Brain microvascular endothelial cell (primary cell): ENCODE data around the gene KIDINS220.

Source experiments
- DNase-seq: peaks from one replicate; pipeline ENCODE4 v3.0.0-alpha.2; 2020
- H3K27ac ChIP-seq: fragments of 250-450 bp; sonication (Bioruptor Pico); 2 replicates; pipeline ENCODE4 v1.5.1; 2020; ENCODE audit warnings: mild to moderate bottlenecking, moderate library complexity
- H3K27me3 ChIP-seq: fragments of 250-450 bp; sonication (Bioruptor Pico); replicated peaks from 2 replicates; pipeline ENCODE4 v1.5.1; 2020; ENCODE audit warnings: mild to moderate bottlenecking
- H3K36me3 ChIP-seq: fragments of 250-450 bp; sonication (Bioruptor Pico); replicated peaks from 2 replicates; pipeline ENCODE4 v1.5.1; 2020; ENCODE audit warnings: mild to moderate bottlenecking
- H3K4me3 ChIP-seq: 2 replicates; pipeline ENCODE4 v1.5.1; 2011; ENCODE audit warnings: low read depth, mild to moderate bottlenecking, control low read depth, low read length, moderate library complexity
- in situ Hi-C: cut with HindIII; loops from 2 replicates; pipeline ENCODE4 v1.10.0; 2017; ENCODE audit warnings: low sequenced_read_pairs, low pct_ligation_motif_present
- TF ChIP-seq, protein P1 (sequence below): IDR thresholded peaks from 2 replicates; pipeline ENCODE4 v1.5.1; 2011; ENCODE audit warnings: low read depth, mild to moderate bottlenecking, moderate library complexity, low read length, control low read depth, inconsistent platforms; ENCODE audit errors: missing control alignments

KIDINS220 gene

GRCh38 chr2:8882094-8882493 is 44.7 kb upstream of the KIDINS220 start:
- Histone ChIP-seq H3K27ac (no peak overlapping the region), H3K27me3 (no peaks in the 10 kb centered on the region), H3K36me3 (peaks cover 4% of the 10 kb centered on the region), H3K4me3 (no peak overlapping the region)
- TF ChIP-seq, protein P1, sequence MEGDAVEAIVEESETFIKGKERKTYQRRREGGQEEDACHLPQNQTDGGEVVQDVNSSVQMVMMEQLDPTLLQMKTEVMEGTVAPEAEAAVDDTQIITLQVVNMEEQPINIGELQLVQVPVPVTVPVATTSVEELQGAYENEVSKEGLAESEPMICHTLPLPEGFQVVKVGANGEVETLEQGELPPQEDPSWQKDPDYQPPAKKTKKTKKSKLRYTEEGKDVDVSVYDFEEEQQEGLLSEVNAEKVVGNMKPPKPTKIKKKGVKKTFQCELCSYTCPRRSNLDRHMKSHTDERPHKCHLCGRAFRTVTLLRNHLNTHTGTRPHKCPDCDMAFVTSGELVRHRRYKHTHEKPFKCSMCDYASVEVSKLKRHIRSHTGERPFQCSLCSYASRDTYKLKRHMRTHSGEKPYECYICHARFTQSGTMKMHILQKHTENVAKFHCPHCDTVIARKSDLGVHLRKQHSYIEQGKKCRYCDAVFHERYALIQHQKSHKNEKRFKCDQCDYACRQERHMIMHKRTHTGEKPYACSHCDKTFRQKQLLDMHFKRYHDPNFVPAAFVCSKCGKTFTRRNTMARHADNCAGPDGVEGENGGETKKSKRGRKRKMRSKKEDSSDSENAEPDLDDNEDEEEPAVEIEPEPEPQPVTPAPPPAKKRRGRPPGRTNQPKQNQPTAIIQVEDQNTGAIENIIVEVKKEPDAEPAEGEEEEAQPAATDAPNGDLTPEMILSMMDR: peak; percentile 71
- in situ Hi-C loops: loop anchor here (25.0 kb wide), 1 partner anchor 230 kb away; no protein-coding TSS in a partner anchor
- DNase-seq: peak; percentile 14

- H3K36me3 ChIP-seq: peaks cover 8% of the 10 kb centered on the region
- TF ChIP-seq, protein P1: no peak
- DNase-seq: no peak
- no peak overlapping the region for H3K4me3 ChIP-seq
- no peaks in the 10 kb centered on the region for H3K27me3 ChIP-seq
- in situ Hi-C loops: loop anchor here (25.0 kb wide), 1 partner anchor 234 kb away; no protein-coding TSS in a partner anchor
- H3K27ac ChIP-seq: no peak overlapping the region
Observed at GRCh38 chr2:8877894-8878293, 40.5 kb upstream of the KIDINS220 start.

DNA sequence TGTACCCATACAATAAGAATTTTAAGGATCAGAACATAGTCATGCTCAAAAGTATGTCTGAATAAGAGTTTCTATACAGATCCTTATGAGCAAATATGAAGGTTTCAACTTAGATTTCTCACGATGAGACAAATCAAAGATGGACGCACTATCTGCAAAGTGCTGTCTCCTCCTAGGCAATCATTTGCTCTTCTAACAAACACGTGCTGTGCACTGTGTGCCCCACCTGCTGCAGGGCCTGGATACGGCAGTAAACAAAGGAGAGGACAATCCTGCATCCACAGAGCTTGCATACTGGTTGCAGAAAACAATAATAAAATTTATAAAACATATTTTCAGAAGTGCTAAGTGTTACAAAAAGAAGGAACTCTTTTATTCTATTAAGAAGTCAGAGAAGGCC is 39.9 kb upstream of the KIDINS220 start:
- TF ChIP-seq, protein P1: no peak
- in situ Hi-C loops: loop anchor here (25.0 kb wide), 1 partner anchor 235 kb away; no protein-coding TSS in a partner anchor
- H3K27ac ChIP-seq: no peak overlapping the region
- peaks cover 8% of the 10 kb centered on the region for H3K36me3 ChIP-seq
- DNase-seq: no peak
- no peaks in the 10 kb centered on the region for H3K27me3 ChIP-seq
- H3K4me3 ChIP-seq: no peak overlapping the region

DNA sequence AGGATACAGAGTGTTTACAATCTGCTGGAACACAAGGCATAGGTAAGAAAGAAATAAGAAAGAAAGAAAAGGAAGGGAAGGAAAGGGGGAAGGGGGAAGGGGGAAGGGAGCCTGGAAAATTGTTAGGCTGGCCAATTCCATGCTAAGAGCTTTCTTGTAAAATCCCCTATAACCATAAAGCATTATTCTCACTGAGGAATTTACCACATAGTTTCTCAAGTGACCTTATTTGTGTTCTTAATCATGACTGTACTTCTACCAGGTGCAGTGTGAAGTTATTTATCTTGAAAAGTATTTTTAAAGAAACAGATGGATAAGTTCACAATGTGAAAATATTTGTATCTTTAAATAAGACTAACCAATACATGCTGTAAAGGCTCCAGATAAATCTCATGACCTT is 39.2 kb upstream of the KIDINS220 start:
- DNase-seq: no peak
- Histone ChIP-seq H3K27ac (no peak overlapping the region), H3K27me3 (no peaks in the 10 kb centered on the region), H3K4me3 (no peak overlapping the region), H3K36me3 (peaks cover 8% of the 10 kb centered on the region)
- in situ Hi-C loops: loop anchor here (25.0 kb wide), 1 partner anchor 236 kb away; no protein-coding TSS in a partner anchor
- TF ChIP-seq, protein P1: no peak

DNA sequence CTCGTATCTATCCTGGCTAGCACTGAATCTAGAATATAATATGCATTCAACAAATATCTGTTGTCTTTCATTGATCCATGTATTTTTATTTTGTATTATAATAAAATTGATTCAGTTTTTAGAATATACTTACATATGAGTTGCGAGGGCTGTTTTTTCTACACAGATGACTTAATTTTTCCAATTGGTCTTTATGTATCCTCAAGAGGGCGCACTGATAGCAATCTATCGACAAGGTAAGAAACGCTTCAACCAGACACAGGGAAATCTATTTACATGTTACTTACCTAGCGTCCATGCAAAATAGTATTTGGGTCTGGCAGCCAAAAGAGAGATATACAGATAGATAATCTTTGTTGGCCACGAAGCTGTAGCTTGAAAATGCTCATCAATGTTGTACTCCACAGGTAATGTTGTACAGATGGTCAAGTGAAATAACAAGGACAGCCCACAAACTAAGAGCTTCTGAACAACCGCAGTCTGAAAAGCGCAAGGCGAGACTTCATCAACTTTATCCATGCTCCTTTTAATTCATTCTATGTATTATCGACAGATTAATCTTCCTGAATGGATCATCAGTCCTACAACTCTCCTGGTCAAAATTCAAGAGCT is 35.5 kb upstream of the KIDINS220 start:
- H3K27me3 ChIP-seq: no peaks in the 10 kb centered on the region
- TF ChIP-seq, protein P1: peak; percentile 57
- no peak overlapping the region for H3K4me3 ChIP-seq
- no peak overlapping the region for H3K27ac ChIP-seq
- DNase-seq: peak; percentile 37
- peaks cover 7% of the 10 kb centered on the region for H3K36me3 ChIP-seq
- in situ Hi-C loops: no loop called here

- TF ChIP-seq, protein P1: no peak
- no peaks in the 10 kb centered on the region for H3K36me3 ChIP-seq
Observed at GRCh38 chr2:8870441-8870840, 33.0 kb upstream of the KIDINS220 start.

More at GRCh38 chr2:8870441-8870840, 33.0 kb upstream of the KIDINS220 start:
- H3K4me3 ChIP-seq: no peak overlapping the region
- DNase-seq: no peak
- no peaks in the 10 kb centered on the region for H3K27me3 ChIP-seq
- in situ Hi-C loops: no loop called here
- no peak overlapping the region for H3K27ac ChIP-seq
